ENCODE measurements around the gene PTPRM. TPM values are rescaled to one million over a fixed set of nuclear protein-coding genes. Genes with fewer than 3 reads are reported as not detected.

Gene PTPRM
- total and polyA plus RNA-seq, 2 of the 8 experiments (the other 6 are each of a cell fraction or from before 2014, with no cell fraction given): 4.1 to 7.0 TPM

DNA sequence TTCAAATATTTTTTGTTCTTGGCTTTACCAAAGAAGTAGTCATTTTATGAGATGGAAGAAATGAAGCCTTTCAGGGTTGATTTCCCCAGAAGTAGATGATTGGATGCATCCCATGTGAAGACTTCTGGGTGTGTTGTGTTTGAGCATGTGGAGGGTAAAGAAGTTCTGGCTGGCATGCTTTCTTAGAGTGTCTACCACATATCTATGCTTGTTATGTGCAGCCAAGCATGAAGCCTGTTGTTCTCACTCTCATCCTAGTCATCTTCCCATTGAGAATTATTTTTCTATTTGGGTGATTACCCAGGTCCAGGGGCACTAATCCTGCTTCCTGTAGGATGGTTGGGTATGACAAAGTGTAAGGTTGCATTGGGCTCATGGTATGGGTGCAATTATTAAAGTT, 472.9 kb downstream of the PTPRM start (continued):
- TF ChIP-seq, protein P1, sequence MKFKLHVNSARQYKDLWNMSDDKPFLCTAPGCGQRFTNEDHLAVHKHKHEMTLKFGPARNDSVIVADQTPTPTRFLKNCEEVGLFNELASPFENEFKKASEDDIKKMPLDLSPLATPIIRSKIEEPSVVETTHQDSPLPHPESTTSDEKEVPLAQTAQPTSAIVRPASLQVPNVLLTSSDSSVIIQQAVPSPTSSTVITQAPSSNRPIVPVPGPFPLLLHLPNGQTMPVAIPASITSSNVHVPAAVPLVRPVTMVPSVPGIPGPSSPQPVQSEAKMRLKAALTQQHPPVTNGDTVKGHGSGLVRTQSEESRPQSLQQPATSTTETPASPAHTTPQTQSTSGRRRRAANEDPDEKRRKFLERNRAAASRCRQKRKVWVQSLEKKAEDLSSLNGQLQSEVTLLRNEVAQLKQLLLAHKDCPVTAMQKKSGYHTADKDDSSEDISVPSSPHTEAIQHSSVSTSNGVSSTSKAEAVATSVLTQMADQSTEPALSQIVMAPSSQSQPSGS (IDR thresholded peaks at IDR 0.05; ENCODE audit: low read length): no peak
- no peak for TF ChIP-seq HDAC2 (IDR thresholded peaks at IDR 0.05; ENCODE audit: borderline replicate concordance in 1 of 2, low read depth in 2 of 2, low read length in 2 of 2)
- no peak for TF ChIP-seq NRF1 (IDR thresholded peaks at IDR 0.05; ENCODE audit: low read depth, low read length)
- no peak for TF ChIP-seq EP300 (IDR thresholded peaks at IDR 0.05; ENCODE audit: borderline replicate concordance in 1 of 2, low read depth in 2 of 2, low read length in 2 of 2)
- TF ChIP-seq RXRA (IDR thresholded peaks at IDR 0.05; ENCODE audit: insufficient read depth, low read depth, low read length): no peak
- TF ChIP-seq CHD2 (IDR thresholded peaks at IDR 0.05; ENCODE audit: low read length): no peak
